NCI-H146 treated with DMSO at 0.1 percent for 48 hours (cell line): ENCODE measurements around the gene SLC25A42.
A peak's percentile ranks its signal among the peaks of the same experiment; 100 is the strongest.
"Not testable (repeated sequence)": the region's sequence is repeated elsewhere in the genome, so short reads cannot be mapped to it uniquely, and the experiment has no call there.

Source experiments
- DNase-seq: peaks from one replicate; lab custom pipeline; 2025; ENCODE audit not compliant: unreplicated experiment; lab: John Stamatoyannopoulos, UW

SLC25A42 gene

GRCh38 chr19:19068659-19069654 lies 5.2 kb downstream of the SLC25A42 start:
- DNase-seq = no peak

DNA sequence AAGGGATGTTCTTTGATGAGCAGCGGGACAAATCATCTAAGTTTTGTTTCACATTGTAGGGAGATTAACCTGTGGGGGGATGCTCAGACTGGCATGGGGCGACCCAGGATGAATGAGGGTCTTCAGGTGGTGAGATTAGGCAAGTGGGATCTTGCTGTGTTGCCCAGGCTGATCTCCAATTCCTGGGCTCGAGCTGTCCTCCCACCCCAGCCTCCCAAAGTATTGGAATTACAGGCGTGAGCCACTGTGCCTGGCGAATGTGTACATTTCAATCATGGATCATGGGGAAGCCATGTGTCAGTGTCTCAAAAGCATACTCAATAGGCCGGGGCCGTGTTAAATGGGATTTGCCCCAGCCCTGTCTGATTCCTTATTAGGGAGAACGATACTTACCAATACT lies 8.1 kb downstream of the SLC25A42 start:
- DNase-seq = no peak

DNA sequence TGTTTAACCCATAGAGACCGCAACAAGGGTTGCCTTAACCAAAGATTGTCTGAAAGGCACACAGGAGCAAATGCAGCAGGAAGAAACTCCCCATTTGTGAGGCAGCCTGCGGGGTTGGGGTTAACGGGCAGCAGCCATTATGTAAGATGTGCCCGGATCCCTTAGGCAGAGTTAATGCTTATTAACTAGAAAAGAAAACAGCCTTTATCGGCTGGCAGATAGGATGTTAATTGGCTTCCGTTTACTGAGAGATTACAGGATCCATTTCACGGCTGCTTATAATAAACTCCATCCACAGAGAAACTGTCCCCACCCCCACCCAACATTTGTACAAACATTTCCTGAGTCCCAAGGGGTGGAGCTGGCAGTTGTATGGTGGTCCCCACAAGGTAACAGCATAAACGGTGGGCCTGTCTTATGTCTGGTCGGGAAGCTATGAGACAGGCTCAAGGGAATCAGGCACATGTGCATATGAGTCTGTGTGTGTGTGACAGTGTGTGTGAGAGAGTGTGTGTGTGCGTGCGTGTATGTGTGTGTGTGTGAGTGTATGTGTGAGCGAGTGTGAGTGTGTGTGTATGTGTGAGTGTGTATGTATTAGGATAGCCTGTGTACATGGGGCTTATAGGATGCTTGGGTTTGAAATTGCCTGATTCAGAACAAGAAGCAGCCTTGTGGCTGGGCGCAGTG lies 10.5 kb downstream of the SLC25A42 start:
- DNase-seq = peak; percentile 72

GRCh38 chr19:19075126-19075525 lies 11.3 kb downstream of the SLC25A42 start:
- DNase-seq = no peak

- DNase-seq = no peak
These were observed 12.7 kb downstream of the SLC25A42 start for GRCh38 chr19:19076476-19076875.

GRCh38 chr19:19077103-19077502 lies 13.3 kb downstream of the SLC25A42 start:
- peak; percentile 95 for DNase-seq

GRCh38 chr19:19078801-19079200 lies 15.0 kb downstream of the SLC25A42 start:
- no peak for DNase-seq

DNA sequence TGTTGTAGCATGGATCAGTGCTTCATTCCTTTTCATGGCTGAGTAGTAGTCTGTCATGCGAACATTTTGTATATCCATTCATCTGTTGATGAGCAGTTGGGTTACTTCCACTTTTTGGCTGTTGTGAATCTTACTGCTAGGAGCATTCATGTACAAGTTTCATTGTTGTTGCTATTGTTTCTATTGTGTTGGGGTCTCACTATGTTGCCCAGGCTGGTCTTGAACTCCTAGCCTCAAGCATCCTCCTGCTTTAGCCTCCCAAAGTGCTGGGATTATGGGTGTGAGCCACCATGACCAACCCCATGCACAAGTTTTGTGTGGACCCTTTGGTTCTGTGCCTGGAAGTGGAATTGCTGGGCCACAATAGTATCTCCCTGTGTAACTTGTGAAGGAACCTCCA lies 15.8 kb downstream of the SLC25A42 start:
- no peak for DNase-seq

GRCh38 chr19:19081642-19082151 lies 17.9 kb downstream of the SLC25A42 start:
- DNase-seq = no peak

DNA sequence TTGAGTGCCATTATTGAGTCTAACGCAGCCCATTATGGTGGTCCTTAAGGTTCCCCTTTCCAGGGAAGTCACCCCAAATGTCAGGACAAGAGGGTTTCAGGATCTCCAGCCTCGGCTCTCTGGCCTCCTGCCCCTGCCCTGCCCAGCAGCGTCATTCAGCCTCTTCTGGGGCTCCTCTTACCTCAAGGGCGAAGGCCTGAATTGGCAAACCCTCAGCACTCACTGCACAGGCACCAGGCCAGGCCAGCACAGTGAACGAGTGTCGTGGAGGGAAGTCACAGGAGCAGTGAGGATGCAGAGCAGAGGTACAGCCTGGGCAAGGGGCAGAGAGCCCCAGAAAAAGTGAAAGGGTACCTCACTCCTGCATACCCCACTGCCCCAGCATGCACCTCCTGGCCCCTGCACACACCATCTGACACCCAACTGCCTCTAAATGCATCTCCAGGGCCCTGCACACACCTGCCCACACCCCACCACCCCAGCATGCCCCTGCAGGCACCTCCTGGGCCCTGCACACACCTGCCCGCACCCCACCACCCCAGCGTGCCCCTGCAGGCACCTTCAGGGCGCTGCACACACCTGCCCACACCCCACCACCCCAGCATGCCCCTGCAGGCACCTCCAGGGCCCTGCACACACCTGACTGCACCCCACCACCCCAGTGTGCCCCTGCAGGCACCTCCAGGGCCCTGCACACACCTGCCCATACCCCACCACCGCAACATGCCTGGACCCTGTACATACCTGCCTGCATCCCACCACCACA lies 19.8 kb downstream of the SLC25A42 start:
- no peak for DNase-seq

- no peak for DNase-seq
These were observed 23.9 kb downstream of the SLC25A42 start for GRCh38 chr19:19087676-19088075.

- no peak for DNase-seq
These were observed 30.7 kb downstream of the SLC25A42 start for GRCh38 chr19:19094513-19094912.

DNA sequence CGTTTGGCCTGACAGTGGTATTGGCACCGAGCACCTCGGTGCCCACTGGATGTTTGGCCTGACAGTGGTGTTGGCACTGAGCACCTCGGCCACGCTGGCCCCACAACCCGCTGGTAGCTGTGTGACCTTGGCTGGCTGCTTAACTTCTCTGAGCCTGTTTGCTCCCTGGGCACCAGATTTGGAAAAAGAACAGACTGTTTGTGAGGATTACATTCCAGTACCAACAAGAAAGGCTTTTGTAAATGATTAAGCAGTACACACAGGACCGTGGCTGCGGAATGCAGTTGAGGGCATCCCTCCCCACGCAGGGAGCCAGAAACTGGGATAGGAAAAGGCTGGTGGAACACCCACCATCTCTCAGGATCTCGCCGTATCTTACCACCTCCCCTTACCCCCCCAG lies 31.9 kb downstream of the SLC25A42 start:
- no peak for DNase-seq

GRCh38 chr19:19096641-19097627 lies 33.1 kb downstream of the SLC25A42 start:
- DNase-seq = no peak

- DNase-seq = no peak
These were observed 34.4 kb downstream of the SLC25A42 start for GRCh38 chr19:19098084-19098702.

DNA sequence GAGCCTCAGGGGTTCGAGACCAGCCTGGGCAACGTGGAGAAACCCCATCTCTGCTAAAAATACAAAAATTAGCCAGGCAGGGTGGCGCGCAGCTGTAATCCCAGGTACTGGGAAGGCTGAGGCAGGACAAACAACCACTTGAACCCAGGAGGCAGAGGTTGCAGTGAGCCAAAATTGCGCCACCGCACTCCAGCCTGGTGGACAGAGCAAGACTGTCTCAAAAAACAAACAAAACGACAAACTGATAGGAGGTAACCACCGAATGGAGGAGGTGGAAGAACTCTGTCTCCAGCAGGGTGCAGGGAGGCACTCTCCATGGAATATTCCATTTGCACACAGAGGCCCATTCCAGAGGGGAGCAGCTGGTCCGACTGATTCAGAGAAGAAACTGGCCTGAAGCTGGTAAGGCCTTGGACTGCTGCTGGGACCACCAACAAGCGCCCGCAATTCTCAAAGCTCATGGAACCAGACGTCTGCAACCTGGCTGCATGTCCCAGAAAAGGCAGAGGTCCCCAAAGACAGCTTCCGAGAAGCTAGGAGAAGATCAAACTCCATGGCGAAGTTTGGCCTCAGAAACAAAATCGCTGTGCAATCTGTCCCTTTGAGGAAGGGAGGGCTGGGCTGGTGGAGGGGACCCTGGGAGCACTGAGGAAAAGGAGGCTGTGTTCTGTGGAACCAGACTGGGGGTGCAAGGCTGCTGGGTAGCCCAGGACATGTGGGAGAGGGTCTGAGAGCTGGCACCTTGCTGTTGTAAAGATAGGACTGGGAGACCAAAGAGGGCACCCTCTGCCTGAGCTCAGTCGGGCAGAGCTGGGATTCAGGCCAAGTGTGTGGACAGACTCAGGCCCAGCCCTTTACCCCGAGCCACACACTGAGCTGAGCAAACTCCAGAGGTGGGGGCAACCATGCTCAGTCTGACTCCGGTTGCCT lies 35.2 kb downstream of the SLC25A42 start:
- DNase-seq = no peak

- no peak for DNase-seq
These were observed 37.7 kb downstream of the SLC25A42 start for GRCh38 chr19:19101540-19101939.

DNA sequence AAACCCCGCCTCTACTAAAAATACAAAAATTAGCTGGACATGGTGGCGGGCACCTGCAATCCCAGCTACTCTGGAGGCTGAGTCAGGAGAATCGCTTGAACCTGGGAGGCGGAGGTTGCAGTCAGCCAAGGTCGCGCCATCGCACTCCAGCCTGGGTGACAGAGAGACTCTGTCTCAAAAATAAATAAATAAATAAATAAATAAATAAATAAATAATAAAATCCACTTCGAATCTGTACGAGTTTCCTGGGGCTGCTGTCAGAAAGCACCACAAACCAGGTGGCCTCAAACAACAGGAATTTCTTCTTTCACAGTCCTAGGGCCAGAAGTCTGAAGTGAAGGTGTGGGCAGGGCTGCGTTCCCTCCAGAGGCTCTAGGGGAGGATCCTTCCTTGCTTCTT lies 38.8 kb downstream of the SLC25A42 start:
- DNase-seq = not testable (repeated sequence)
